Right lobe of liver (tissue), 6 donors: ENCODE data around the gene SH3PXD2A. TPM values are rescaled to one million over a fixed set of nuclear protein-coding genes. Genes with fewer than 3 reads are reported as not detected.

Experiments used
- ATAC-seq, 4 donors: fragments of 200-7000 bp; cut with Tn5 transposase; one replicate each; pipeline ENCODE4 v1.9.1; 2020; ENCODE audit warnings: mild to moderate bottlenecking in 4 of 4, moderate library complexity in 4 of 4
- DNase-seq, 3 donors: peaks; one replicate each; pipeline ENCODE4 v3.0.0-alpha.2; 2020
- H3K27ac ChIP-seq, 3 donors: fragments of 200-600 bp; one replicate each; pipeline ENCODE4 v1.8.0; 2022
- H3K27me3 ChIP-seq, 2 donors: fragments of 200-600 bp; one replicate each; pipeline ENCODE4 v1.8.0; 2022
- H3K36me3 ChIP-seq, 4 donors: fragments of 200-600 bp; sonication (generic) in 1 of 4; one replicate each; pipeline versions ENCODE4 v1.5.1 to v1.8.0; 2017 to 2022; ENCODE audit warnings: control low read depth in 1 of 4
- H3K4me1 ChIP-seq, 4 donors: fragments of 200-600 bp; sonication (generic) in 1 of 4; one replicate each; pipeline versions ENCODE4 v1.5.1 to v1.8.0; 2017 to 2022; ENCODE audit warnings: control low read depth in 1 of 4
- H3K4me3 ChIP-seq, 3 donors: fragments of 200-600 bp; one replicate each; pipeline ENCODE4 v1.8.0; 2022
- H3K9me3 ChIP-seq, 4 donors: fragments of 200-600 bp; sonication (generic) in 1 of 4; one replicate each; pipeline versions ENCODE4 v1.5.1 to v1.8.0; 2017 to 2022; ENCODE audit warnings: control low read depth in 1 of 4
- CTCF ChIP-seq, 4 donors: fragments of 200-600 bp in 3 of 4; fragments of 450-650 bp in 1 of 4; IDR thresholded peaks; one replicate each; pipeline versions ENCODE4 v1.5.1 to v1.8.0; 2016 to 2022; ENCODE audit warnings: antibody characterized with exemption in 4 of 4, mild to moderate bottlenecking in 2 of 4
- POLR2A ChIP-seq: fragments of 450-650 bp; IDR thresholded peaks from one replicate; pipeline ENCODE4 v1.6.1; 2017; ENCODE audit warnings: antibody characterized with exemption, mild to moderate bottlenecking
- WGBS: methylation state at CpG from one replicate; pipeline ENCODE4 v1.1.6; 2018; ENCODE audit warnings: low coverage, low lambda C conversion rate; ENCODE audit not compliant: insufficient coverage; ENCODE audit errors: missing lambda C conversion rate; 5-methylcytosine and 5-hydroxymethylcytosine counted together
- intact Hi-C, 2 donors: fragments of 100-400 bp; cut with DNase I; formaldehyde crosslinking; loops; one replicate each; pipeline versions ENCODE4 v1.11.2 to v1.14.1; 2022
- total RNA-seq, 6 experiments: library from RNA; depleted of rRNA in 2 of 6; stranded (reverse); fragments of >200 nt in 2 of 6; fragmentation: NEBNext Ultra II Directional in 3 of 6; extraction: Animal tissue kit (Norgen Biotek cat#: 25700) in 3 of 6; gene quantifications; one replicate each; pipeline versions ENCODE4 v1.1.0 to v1.2.4, GENCODE V29; 2016 to 2023
- donor health status: DM: no; HTN: yes; CAD: no.
- donor health status: DM: no; HTN: no; CAD: no.
- donor health status: DM: no; HTN: no; CAD: no.
- donor health status: DM: no; HTN: yes; CAD: no.
- donor health status: DM: no; HTN: yes; CAD: no.

SH3PXD2A gene
- total RNA-seq, 6 experiments from 2014 or later: 3.0 to 38.3 (median 10.0) TPM

DNA sequence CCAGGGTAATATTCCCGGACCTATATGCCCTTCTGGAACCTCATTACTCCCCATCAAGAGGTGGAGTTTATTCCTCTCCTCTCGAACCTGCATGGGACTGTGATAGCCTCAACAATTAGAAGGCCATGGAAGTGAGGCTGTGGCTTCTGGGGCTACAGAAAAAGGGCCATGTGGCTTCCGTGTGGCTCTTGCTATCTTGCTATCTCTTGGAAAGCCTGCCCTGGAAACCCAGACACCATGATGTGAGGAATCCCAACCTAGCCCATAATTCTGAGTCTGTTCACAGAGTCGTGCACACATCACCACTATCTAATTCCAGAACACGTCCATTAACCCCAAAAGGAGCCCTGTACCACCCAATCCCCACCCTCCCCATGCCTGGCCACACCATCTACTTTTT, 20.8 kb upstream of the SH3PXD2A start:
- intact Hi-C loops: no loop called here

DNA sequence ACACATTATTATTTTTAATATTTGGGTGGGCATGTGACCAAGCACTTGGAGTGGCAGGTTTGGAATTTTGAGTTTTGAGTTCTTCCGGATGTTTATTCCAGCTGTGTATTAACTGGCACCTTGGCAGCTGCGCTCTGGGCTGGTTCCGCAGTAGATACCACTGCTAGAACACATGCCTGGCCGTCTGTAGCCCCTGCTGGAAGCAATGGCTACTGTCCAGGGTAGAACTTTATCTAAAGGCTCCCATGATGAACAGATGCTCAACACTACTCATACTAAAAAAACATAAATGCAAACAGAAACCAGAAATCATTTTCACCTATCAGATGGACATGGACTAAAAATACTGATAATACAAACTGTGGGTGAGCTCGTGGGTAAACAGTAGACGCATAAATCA, 19.4 kb upstream of the SH3PXD2A start:
- H3K36me3 ChIP-seq: no peaks in the 10 kb centered on the region
- no peak for ATAC-seq
- no peak for TF ChIP-seq POLR2A
- TF ChIP-seq CTCF (IDR thresholded peaks at IDR 0.05): no peak

More for the DNA sequence above, 20.8 kb upstream of the SH3PXD2A start:
- ATAC-seq: no peak
- WGBS: 57% methylated on average over 1 of the region's 5 CpGs
- no peak for DNase-seq
- Histone ChIP-seq H3K27ac (no peak overlapping the region), H3K27me3 (no peaks in the 10 kb centered on the region), H3K4me1 (no peaks in the 10 kb centered on the region), H3K36me3 (peaks cover 0 to 4% (median 0%) of the 10 kb centered on the region in 4 donors), H3K4me3 (no peak overlapping the region), H3K9me3 (no peaks in the 10 kb centered on the region)
- TF ChIP-seq CTCF (IDR thresholded peaks at IDR 0.05) (no peak), POLR2A (no peak)

DNA sequence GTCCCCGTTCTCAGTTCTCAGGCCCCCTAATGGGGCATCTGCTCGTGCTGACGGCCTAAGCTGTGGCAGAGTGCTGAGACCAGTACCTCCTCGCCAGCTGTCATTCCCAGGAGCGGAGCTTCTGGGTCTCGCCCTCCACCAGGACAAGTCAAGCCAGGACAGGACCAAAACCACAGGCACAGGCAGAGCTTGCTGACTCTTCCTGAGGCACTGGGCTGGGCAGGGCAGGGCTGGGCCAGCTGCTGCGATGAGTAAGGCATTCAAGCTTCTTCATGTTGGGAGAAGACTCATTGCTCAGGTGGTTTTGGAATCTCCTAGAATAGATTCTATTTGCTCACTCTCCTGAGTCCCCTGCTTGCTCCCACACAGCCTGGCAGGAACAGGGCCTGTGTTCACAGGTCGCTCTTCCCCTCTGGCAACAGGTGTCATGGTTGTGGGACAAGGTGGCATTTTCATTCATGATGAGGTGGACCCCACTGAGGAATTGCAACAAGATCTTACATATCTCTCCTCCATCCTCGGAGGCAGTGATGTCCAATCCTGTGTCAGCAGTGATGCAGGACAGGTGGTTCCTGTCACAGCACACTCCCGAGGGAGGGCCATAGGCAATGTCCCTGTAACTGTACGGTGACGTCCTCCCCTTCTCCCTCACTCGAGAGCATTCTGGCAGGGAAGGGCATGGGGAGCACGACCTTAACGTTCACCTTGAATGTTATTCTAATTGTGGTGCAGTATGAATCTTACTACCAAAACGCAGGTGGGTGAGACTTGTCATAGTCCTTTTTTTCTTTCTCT, 17.0 kb upstream of the SH3PXD2A start:
- ATAC-seq (no peak), DNase-seq (no peak)
- no peak overlapping the region for H3K27ac ChIP-seq
- H3K4me3 ChIP-seq: no peak overlapping the region
- no peaks in the 10 kb centered on the region for H3K4me1 ChIP-seq
- no peaks in the 10 kb centered on the region for H3K9me3 ChIP-seq
- intact Hi-C loops: no loop called here
- H3K27me3 ChIP-seq: no peaks in the 10 kb centered on the region
- WGBS: 95% methylated on average over 9 of the region's 16 CpGs
- no peaks in the 10 kb centered on the region for H3K36me3 ChIP-seq
- no peak for TF ChIP-seq POLR2A
- TF ChIP-seq CTCF (IDR thresholded peaks at IDR 0.05): no peak

More for the DNA sequence above, 19.4 kb upstream of the SH3PXD2A start:
- no peak overlapping the region for H3K4me3 ChIP-seq
- H3K27ac ChIP-seq: no peak overlapping the region
- no peaks in the 10 kb centered on the region for H3K9me3 ChIP-seq
- no peak for DNase-seq
- no peaks in the 10 kb centered on the region for H3K27me3 ChIP-seq
- intact Hi-C loops: no loop called here
- H3K4me1 ChIP-seq: no peaks in the 10 kb centered on the region
- whole genome bisulfite sequencing: 79% methylated on average over 6 of the region's 6 CpGs

DNA sequence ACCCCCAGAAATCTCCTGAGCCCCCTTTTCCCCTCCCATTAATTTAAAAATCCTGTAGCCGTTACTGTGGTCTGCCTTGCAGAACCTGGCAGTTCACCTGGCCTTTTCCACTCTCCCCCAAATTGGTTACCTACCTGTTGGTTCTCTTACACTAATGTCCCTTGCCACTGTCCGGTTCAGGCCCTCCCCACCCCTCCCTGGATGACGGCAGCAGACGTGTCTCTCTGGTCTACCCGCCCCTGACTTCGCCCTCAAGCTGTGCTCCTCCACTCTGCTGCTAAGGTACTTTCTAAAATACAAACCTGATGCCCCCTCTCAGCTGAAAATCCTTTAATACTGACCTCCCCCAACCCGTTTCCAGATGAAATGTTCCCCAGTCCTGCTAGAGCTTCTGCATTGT, 15.6 kb upstream of the SH3PXD2A start:
- no peak for ATAC-seq
- H3K27ac ChIP-seq: no peak overlapping the region

More for the DNA sequence above, 15.6 kb upstream of the SH3PXD2A start:
- Histone ChIP-seq H3K36me3 (no peaks in the 10 kb centered on the region), H3K4me1 (no peaks in the 10 kb centered on the region), H3K9me3 (peaks cover 0 to under 1% (median 0%) of the 10 kb centered on the region in 4 donors), H3K4me3 (no peak overlapping the region), H3K27me3 (no peaks in the 10 kb centered on the region)
- no peak for DNase-seq
- TF ChIP-seq POLR2A: no peak
- no peak for TF ChIP-seq CTCF (IDR thresholded peaks at IDR 0.05)
- intact Hi-C loops: no loop called here
- 92% methylated on average over 7 of the region's 7 CpGs for WGBS
